GM21576 (cell line): Measurements from ENCODE around the gene ERLEC1.
A peak's percentile ranks its signal among the peaks of the same experiment; 100 is the strongest.
"Not testable (repeated sequence)": the region's sequence is repeated elsewhere in the genome, so short reads cannot be mapped to it uniquely, and the experiment has no call there.

Source experiments
- ATAC-seq: cut with Tn5 transposase; IDR thresholded peaks from one replicate; pipeline ENCODE4 v1.9.1; 2021; ENCODE audit warnings: mild to moderate bottlenecking, moderate library complexity; ENCODE audit not compliant: unreplicated experiment

ERLEC1 gene

GRCh38 chr2:53780056-53780455 lies 6.8 kb upstream of the ERLEC1 start:
- ATAC-seq, result no peak

- ATAC-seq, result no peak
Observed at GRCh38 chr2:53782676-53783075, 4.2 kb upstream of the ERLEC1 start.

GRCh38 chr2:53784436-53784835 lies 2.4 kb upstream of the ERLEC1 start:
- ATAC-seq, result no peak

GRCh38 chr2:53785366-53785765 lies 1.5 kb upstream of the ERLEC1 start:
- ATAC-seq, result no peak

- ATAC-seq, result peak; percentile 5
Observed at GRCh38 chr2:53786352-53786704, 516 bp upstream of the ERLEC1 start.

GRCh38 chr2:53787614-53788289 lies 908 bp downstream of the ERLEC1 start:
- ATAC-seq, result no peak

- ATAC-seq, result no peak
Observed at GRCh38 chr2:53793261-53793660, 6.4 kb downstream of the ERLEC1 start.

GRCh38 chr2:53793821-53794220 lies 7.0 kb downstream of the ERLEC1 start:
- ATAC-seq, result no peak

GRCh38 chr2:53801547-53801946 lies 14.7 kb downstream of the ERLEC1 start:
- ATAC-seq, result no peak

- ATAC-seq, result no peak
Observed at GRCh38 chr2:53802617-53803151, 15.8 kb downstream of the ERLEC1 start.

- ATAC-seq, result no peak
Observed at GRCh38 chr2:53811601-53812000, 24.8 kb downstream of the ERLEC1 start.

GRCh38 chr2:53813151-53813550 lies 26.3 kb downstream of the ERLEC1 start:
- no peak for ATAC-seq

- ATAC-seq, result no peak
Observed at GRCh38 chr2:53818854-53819435, 32.1 kb downstream of the ERLEC1 start.

GRCh38 chr2:53819634-53820033 lies 32.8 kb downstream of the ERLEC1 start:
- ATAC-seq, result no peak

- ATAC-seq, result no peak
Observed at GRCh38 chr2:53820048-53820447, 33.2 kb downstream of the ERLEC1 start.

- no peak for ATAC-seq
Observed at GRCh38 chr2:53820711-53821110, 33.9 kb downstream of the ERLEC1 start.

GRCh38 chr2:53821810-53822209 lies 35.0 kb downstream of the ERLEC1 start:
- no peak for ATAC-seq

GRCh38 chr2:53823639-53824038 lies 36.8 kb downstream of the ERLEC1 start:
- not testable (repeated sequence) for ATAC-seq

GRCh38 chr2:53826030-53826410 lies 39.2 kb downstream of the ERLEC1 start:
- ATAC-seq, result no peak

- ATAC-seq, result no peak
Observed at GRCh38 chr2:53826587-53827397, 39.9 kb downstream of the ERLEC1 start.

GRCh38 chr2:53827398-53828175 lies 40.7 kb downstream of the ERLEC1 start:
- ATAC-seq, result no peak
